22Rv1 (cell line): ENCODE data around the gene ALG14.

Experiments
- H3K27ac ChIP-seq: fragments of 450-650 bp; 2 replicates; pipeline ENCODE4 v1.5.1; 2017
- CTCF ChIP-seq: fragments of 450-650 bp; IDR thresholded peaks from 2 replicates; pipeline ENCODE4 v1.5.1; 2017; ENCODE audit warnings: mild to moderate bottlenecking
- ZFX ChIP-seq: fragments of 450-650 bp; IDR thresholded peaks from 2 replicates; pipeline ENCODE4 v1.6.1; 2017; ENCODE audit warnings: antibody characterized with exemption, borderline replicate concordance

Gene ALG14

GRCh38 chr1:94952539-94952938 lies 120.2 kb downstream of the ALG14 start:
- no peak overlapping the region for H3K27ac ChIP-seq
- TF ChIP-seq ZFX: no peak
- no peak for TF ChIP-seq CTCF

- no peak for TF ChIP-seq CTCF
- TF ChIP-seq ZFX: no peak
Measured at GRCh38 chr1:94951509-94952208, 121.1 kb downstream of the ALG14 start.

DNA sequence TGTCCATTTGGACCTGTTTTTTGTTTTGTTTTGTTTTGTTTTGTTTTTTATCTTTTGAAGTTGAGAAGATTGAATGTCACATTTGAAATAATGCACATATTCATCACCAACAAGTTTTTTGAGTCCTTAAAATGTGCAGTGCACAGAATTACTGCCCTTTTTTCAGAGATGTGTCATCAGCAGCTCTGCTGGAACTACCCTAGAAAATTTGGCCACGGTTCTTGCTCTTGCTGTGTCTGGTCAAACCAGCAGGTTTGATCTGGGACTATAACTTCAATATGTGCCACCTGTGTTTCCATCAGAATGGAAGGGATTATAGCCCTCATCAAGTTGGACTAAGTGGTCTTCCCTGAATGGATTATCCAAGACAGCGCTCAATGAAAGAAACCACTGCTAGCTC lies 121.7 kb downstream of the ALG14 start:
- no peak overlapping the region for H3K27ac ChIP-seq
- TF ChIP-seq ZFX: no peak
- TF ChIP-seq CTCF: no peak

More at GRCh38 chr1:94951509-94952208, 121.1 kb downstream of the ALG14 start:
- no peak overlapping the region for H3K27ac ChIP-seq

- H3K27ac ChIP-seq: no peak overlapping the region
- TF ChIP-seq CTCF: no peak
- no peak for TF ChIP-seq ZFX
Measured at GRCh38 chr1:94949681-94950661, 122.8 kb downstream of the ALG14 start.

- no peak overlapping the region for H3K27ac ChIP-seq
- TF ChIP-seq ZFX (no peak), CTCF (no peak)
Measured at GRCh38 chr1:94947437-94947836, 125.3 kb downstream of the ALG14 start.

DNA sequence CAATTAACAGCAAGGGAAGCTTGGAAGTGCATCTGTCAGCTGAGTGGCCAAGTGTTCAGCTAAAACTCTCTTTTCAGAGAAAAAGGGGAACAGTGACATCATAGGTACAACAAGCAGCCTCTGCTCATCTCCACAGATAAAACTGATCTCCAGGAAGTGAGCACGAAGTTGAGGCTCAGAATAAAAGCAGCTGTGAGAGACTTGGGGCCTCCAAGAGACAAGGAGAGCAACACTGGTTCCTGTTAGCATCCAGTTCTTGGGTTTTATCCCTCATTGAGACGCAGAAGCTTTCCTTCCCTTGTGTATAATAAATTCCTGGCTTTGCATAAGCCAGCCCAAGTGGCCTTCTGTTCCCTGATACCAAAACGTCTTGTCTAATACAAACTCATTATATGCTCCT lies 125.9 kb downstream of the ALG14 start:
- TF ChIP-seq CTCF (no peak), ZFX (no peak)
- no peak overlapping the region for H3K27ac ChIP-seq
